GM12878 (cell line): ENCODE data around the gene TMEM35A. TPM values are rescaled to one million over a fixed set of nuclear protein-coding genes. Genes with fewer than 3 reads are reported as not detected.

Experiments used
- ATAC-seq: fragments of 200-7000 bp; cut with Tn5 transposase; 3 replicates; pipeline ENCODE4 v1.9.1; 2020; ENCODE audit warnings: mild to moderate bottlenecking, moderate library complexity
- BruUV-seq: library from RNA; stranded (reverse); fragments of 400-500 nt; replicated peaks from 2 replicates; lab custom pipeline; 2021; lab: Mats Ljungman, UMichigan
- CTCF ChIA-PET: fragments of 300-600 bp; sonication (Branson Sonifier 250); formaldehyde crosslinking; extraction: SDS; loops from one replicate; lab custom pipeline; 2021; ENCODE audit warnings: inconsistent platforms; lab: Yijun Ruan, JAX
- POLR2A ChIA-PET: fragments of 350-600 bp; formaldehyde crosslinking; extraction: SDS; loops from one replicate; lab custom pipeline; 2021; ENCODE audit warnings: inconsistent platforms; lab: Charles Lee
- RAD21 ChIA-PET: fragments of 300-600 bp; sonication (Branson Sonifier 250); formaldehyde crosslinking; loops from one replicate; lab custom pipeline; 2023; ENCODE audit warnings: antibody characterized with exemption; ENCODE audit not compliant: unreplicated experiment; lab: Charles Lee
- SMC1A ChIA-PET: fragments of 300-600 bp; sonication (Branson Sonifier 250); formaldehyde crosslinking; loops from one replicate; lab custom pipeline; 2023; ENCODE audit not compliant: unreplicated experiment, uncharacterized antibody; lab: Charles Lee
- DNase-seq: peaks from one replicate; pipeline ENCODE4 v3.0.0-alpha.2; 2011; ENCODE audit warnings: low read depth, low spot score
- FAIRE-seq: peaks from 3 replicates; lab custom pipeline; 2011; peaks lifted over from hg19 to GRCh38; lab: Jason Lieb, UNC
- H2AFZ ChIP-seq: 2 replicates; pipeline ENCODE4 v1.6.0; 2011; ENCODE audit warnings: low read depth, low read length, control low read depth; ENCODE audit not compliant: control insufficient read depth
- H3K27ac ChIP-seq: 2 replicates; pipeline ENCODE4 v1.5.1; 2011; ENCODE audit warnings: control low read depth; ENCODE audit not compliant: control insufficient read depth, insufficient read depth
- H3K27me3 ChIP-seq, 2 experiments: replicated peaks in 1 of 2; 2 replicates each; pipeline versions ENCODE4 v1.6.0 to v1.6.1; 2011; ENCODE audit warnings: low read length in 1 of 2; ENCODE audit not compliant: control insufficient read depth in 2 of 2, insufficient read depth in 2 of 2
- H3K36me3 ChIP-seq, 2 experiments: 2 replicates each; pipeline ENCODE4 v1.5.1; 2011; ENCODE audit warnings: low read length in 1 of 2; ENCODE audit not compliant: control insufficient read depth in 2 of 2, insufficient read depth in 2 of 2
- H3K4me1 ChIP-seq: 2 replicates; pipeline ENCODE4 v1.6.1; 2011; ENCODE audit warnings: mild to moderate bottlenecking, low read length, moderate library complexity, mixed read lengths; ENCODE audit not compliant: control insufficient read depth, insufficient read depth
- H3K4me2 ChIP-seq: 2 replicates; pipeline ENCODE4 v1.6.0; 2011; ENCODE audit warnings: control low read depth; ENCODE audit not compliant: control insufficient read depth, insufficient read depth
- H3K4me3 ChIP-seq: fragments of 200-600 bp; sonication (generic); 2 replicates; pipeline ENCODE4 v1.5.1; 2016
- H3K79me2 ChIP-seq: 2 replicates; pipeline ENCODE4 v1.6.0; 2011; ENCODE audit warnings: low read length; ENCODE audit not compliant: control insufficient read depth, insufficient read depth
- H3K9ac ChIP-seq: 2 replicates; pipeline ENCODE4 v1.8.0; 2011; ENCODE audit warnings: low read length, control low read depth, mixed read lengths; ENCODE audit not compliant: control insufficient read depth, insufficient read depth
- H3K9me3 ChIP-seq: replicated peaks from 3 replicates; pipeline ENCODE4 v1.5.1; 2011; ENCODE audit warnings: mild to moderate bottlenecking, low read length; ENCODE audit not compliant: control insufficient read depth, insufficient read depth
- H4K20me1 ChIP-seq: 2 replicates; pipeline ENCODE4 v1.6.0; 2011; ENCODE audit not compliant: control insufficient read depth, insufficient read depth
- BCL3 ChIP-seq: IDR thresholded peaks from 2 replicates; pipeline ENCODE4 v1.6.1; 2011; ENCODE audit warnings: borderline replicate concordance, low read depth, mild to moderate bottlenecking, moderate library complexity, low read length; ENCODE audit not compliant: insufficient read depth, poor library complexity, severe bottlenecking
- BCLAF1 ChIP-seq: fragments of 450-650 bp; IDR thresholded peaks from 2 replicates; pipeline ENCODE4 v1.6.1; 2017; ENCODE audit warnings: antibody characterized with exemption, mild to moderate bottlenecking, moderate library complexity
- CUX1 ChIP-seq: IDR thresholded peaks from 2 replicates; pipeline ENCODE4 v1.6.1; 2012; ENCODE audit warnings: improper control_type of control experiment, low read depth, low read length; ENCODE audit not compliant: insufficient replicate concordance
- DPF2 ChIP-seq: fragments of 450-650 bp; IDR thresholded peaks from 2 replicates; pipeline ENCODE4 v1.6.1; 2017; ENCODE audit warnings: mild to moderate bottlenecking
- E2F4 ChIP-seq: IDR thresholded peaks from 2 replicates; pipeline ENCODE4 v1.6.1; 2012; ENCODE audit warnings: low read depth, low read length, improper control_type of control experiment
- EED ChIP-seq: sonication (generic); IDR thresholded peaks from 2 replicates; pipeline ENCODE4 v1.6.1; 2016; ENCODE audit warnings: antibody characterized with exemption, low read depth
- JUNB ChIP-seq: IDR thresholded peaks from 2 replicates; pipeline ENCODE4 v1.6.1; 2016; ENCODE audit warnings: antibody characterized with exemption, mild to moderate bottlenecking
- NR2C2 ChIP-seq: IDR thresholded peaks from 2 replicates; pipeline ENCODE4 v1.6.1; 2011; ENCODE audit warnings: borderline replicate concordance, low read depth; ENCODE audit not compliant: control insufficient read depth, insufficient read length
- STAT3 ChIP-seq: IDR thresholded peaks from 2 replicates; pipeline ENCODE4 v1.6.1; 2011; ENCODE audit warnings: low read depth, low read length, improper control_type of control experiment
- TARDBP ChIP-seq: IDR thresholded peaks from 2 replicates; pipeline ENCODE4 v1.6.1; 2016; ENCODE audit warnings: borderline replicate concordance
- ZBTB33 ChIP-seq: fragments of 450-650 bp; IDR thresholded peaks from 2 replicates; pipeline ENCODE4 v1.6.1; 2017; ENCODE audit warnings: mild to moderate bottlenecking
- ZNF384 ChIP-seq: IDR thresholded peaks from 2 replicates; pipeline ENCODE4 v1.6.1; 2012; ENCODE audit warnings: low read depth, mild to moderate bottlenecking, low read length, improper control_type of control experiment, borderline replicate concordance
- WGBS: methylation state at CpG from one replicate; pipeline ENCODE4 v1.1.6; 2016; ENCODE audit warnings: low lambda C conversion rate; ENCODE audit not compliant: insufficient replicate concordance, insufficient coverage; ENCODE audit errors: missing lambda C conversion rate; 5-methylcytosine and 5-hydroxymethylcytosine counted together
- in situ Hi-C: fragments of 300-500 bp; cut with MboI; formaldehyde crosslinking; loops from 9 replicates; pipeline ENCODE4 v1.14.3; 2018; ENCODE audit warnings: mixed read lengths
- intact Hi-C: fragments of 100-400 bp; cut with micrococcal nuclease; formaldehyde crosslinking; loops from one replicate; pipeline ENCODE4 v1.14.2; 2022; ENCODE audit not compliant: unreplicated experiment
- polyA plus RNA-seq, 11 experiments: library from polyadenylated mRNA; depleted of rRNA in 4 of 11; unstranded in 6 of 11; stranded (reverse) in 5 of 11; fragments of >200 nt; fragmentation: Nextera tagmentation in 4 of 11; fragmentation: Illumina TruSeq in 1 of 11; extraction: Ambion mirVana in 4 of 11; extraction: Trizol in 1 of 11; gene quantifications; 1 replicate in 1 of 11; 2 replicates in 10 of 11; pipeline versions ENCODE4 v1.2.1 to v1.2.3, GENCODE V29; 2011 to 2016; ENCODE audit warnings: inconsistent platforms in 2 of 11, missing spikeins in 2 of 11, low read depth in 1 of 11
- total RNA-seq, 4 experiments: library from RNA; depleted of rRNA in 3 of 4; stranded (reverse); fragments of >200 nt in 3 of 4; fragmentation: Illumina TruSeq in 1 of 4; extraction: Trizol in 1 of 4; gene quantifications; 2 replicates each; pipeline versions ENCODE4 v1.2.1 to v1.2.3, GENCODE V29; 2013 to 2021

TMEM35A gene
- total and polyA plus RNA-seq, 10 of the 15 experiments (the other 5 are each of a cell fraction or from before 2014, with no cell fraction given) = not detected

- FAIRE-seq (no peak), DNase-seq (no peak), ATAC-seq (no peak)
- no peaks in the 10 kb centered on the region; a peak in 1 of 4 replicates for H3K36me3 ChIP-seq
- H4K20me1 ChIP-seq = no peaks in the 10 kb centered on the region
- H3K27ac ChIP-seq = no peak overlapping the region
- ChIA-PET CTCF (no interaction called here), SMC1A (no interaction called here), POLR2A (no interaction called here), RAD21 (no interaction called here)
- H3K79me2 ChIP-seq = no peaks in the 10 kb centered on the region
- intact Hi-C loops (no loop called here), in situ Hi-C loops (no loop called here)
- H3K9ac ChIP-seq = no peak overlapping the region
- no peak overlapping the region for H3K4me2 ChIP-seq
- no peak overlapping the region for H2AFZ ChIP-seq
- no peaks in the 10 kb centered on the region for H3K27me3 ChIP-seq
- H3K9me3 ChIP-seq = no peaks in the 10 kb centered on the region
- no peaks in the 10 kb centered on the region for H3K4me1 ChIP-seq
- no TSS peak for BruUV-seq
- no peak overlapping the region for H3K4me3 ChIP-seq
- TF ChIP-seq BCLAF1 (no peak), E2F4 (no peak), TARDBP (no peak), NR2C2 (no peak), ZNF384 (no peak), EED (no peak), CUX1 (no peak), STAT3 (no peak), DPF2 (no peak), JUNB (no peak), ZBTB33 (no peak), BCL3 (no peak)
- WGBS = 67% methylated on average over 1 of the region's 1 CpG
Observed at GRCh38 chrX:101029665-101030064, 49.0 kb upstream of the TMEM35A start.
